ENCODE data around the gene PCP2.

DNA sequence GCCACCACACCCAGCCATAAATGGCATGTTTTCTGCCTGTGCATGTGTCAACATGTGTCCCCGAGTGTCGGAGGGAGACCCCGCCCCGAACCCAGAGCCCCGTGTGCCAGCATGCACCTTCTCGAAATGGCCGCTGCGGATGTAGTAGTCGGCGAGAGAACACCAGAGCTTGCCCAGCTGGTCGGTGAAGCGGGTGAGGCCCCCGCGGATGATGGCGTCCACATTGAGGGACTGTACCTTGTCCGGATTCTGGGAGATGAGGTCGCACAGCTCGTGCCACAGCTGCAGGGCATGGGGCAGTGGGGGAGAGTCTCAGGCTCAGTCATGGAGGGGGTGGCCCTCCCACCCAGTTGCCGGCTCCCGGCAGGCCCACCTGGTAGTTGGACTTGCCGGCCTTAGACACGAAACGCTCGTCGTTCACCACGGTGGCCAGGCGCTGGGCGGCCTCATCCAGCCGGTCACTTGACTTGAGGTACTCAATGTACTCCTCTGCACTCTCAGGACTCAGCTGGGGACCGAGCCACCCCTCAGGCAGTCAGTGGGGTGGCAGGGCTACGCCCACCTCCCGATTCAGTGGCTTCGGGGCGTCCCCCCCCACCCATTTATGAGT is 7.7 kb downstream of the PCP2 start:
- TF ChIP-seq POLR2AphosphoS5 (IDR thresholded peaks at IDR 0.05; ENCODE audit: low read depth, low read length): no peak
- TF ChIP-seq, protein P1, sequence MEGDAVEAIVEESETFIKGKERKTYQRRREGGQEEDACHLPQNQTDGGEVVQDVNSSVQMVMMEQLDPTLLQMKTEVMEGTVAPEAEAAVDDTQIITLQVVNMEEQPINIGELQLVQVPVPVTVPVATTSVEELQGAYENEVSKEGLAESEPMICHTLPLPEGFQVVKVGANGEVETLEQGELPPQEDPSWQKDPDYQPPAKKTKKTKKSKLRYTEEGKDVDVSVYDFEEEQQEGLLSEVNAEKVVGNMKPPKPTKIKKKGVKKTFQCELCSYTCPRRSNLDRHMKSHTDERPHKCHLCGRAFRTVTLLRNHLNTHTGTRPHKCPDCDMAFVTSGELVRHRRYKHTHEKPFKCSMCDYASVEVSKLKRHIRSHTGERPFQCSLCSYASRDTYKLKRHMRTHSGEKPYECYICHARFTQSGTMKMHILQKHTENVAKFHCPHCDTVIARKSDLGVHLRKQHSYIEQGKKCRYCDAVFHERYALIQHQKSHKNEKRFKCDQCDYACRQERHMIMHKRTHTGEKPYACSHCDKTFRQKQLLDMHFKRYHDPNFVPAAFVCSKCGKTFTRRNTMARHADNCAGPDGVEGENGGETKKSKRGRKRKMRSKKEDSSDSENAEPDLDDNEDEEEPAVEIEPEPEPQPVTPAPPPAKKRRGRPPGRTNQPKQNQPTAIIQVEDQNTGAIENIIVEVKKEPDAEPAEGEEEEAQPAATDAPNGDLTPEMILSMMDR (IDR thresholded peaks at IDR 0.05): no peak
